GM19351 (cell line): Measurements from ENCODE around the gene GPR146.
"Not testable (repeated sequence)": the region's sequence is repeated elsewhere in the genome, so short reads cannot be mapped to it uniquely, and the experiment has no call there.

Experiments
- ATAC-seq: cut with Tn5 transposase; IDR thresholded peaks from one replicate; pipeline ENCODE4 v1.9.1; 2021; ENCODE audit warnings: mild to moderate bottlenecking, moderate library complexity; ENCODE audit not compliant: unreplicated experiment

Gene GPR146

GRCh38 chr7:1044189-1045068, at the start of gene GPR146:
Gene GPR146, plus strand, starts transcription at chr7:1044546. Its CDS starts 12,970 bp downstream, at chr7:1057516.
- peak; percentile 91 for ATAC-seq

GRCh38 chr7:994592-995308, 49.6 kb upstream of the GPR146 start:
- no peak for ATAC-seq

- no peak for ATAC-seq
Observed at GRCh38 chr7:995571-995970, 48.8 kb upstream of the GPR146 start.

- ATAC-seq = no peak
Observed at GRCh38 chr7:996079-996872, 48.1 kb upstream of the GPR146 start.

GRCh38 chr7:997404-998395, 46.6 kb upstream of the GPR146 start:
- no peak for ATAC-seq

- ATAC-seq = no peak
Observed at GRCh38 chr7:999149-999879, 45.0 kb upstream of the GPR146 start.

GRCh38 chr7:999941-1000935, 44.1 kb upstream of the GPR146 start:
- no peak for ATAC-seq

- not testable (repeated sequence) for ATAC-seq
Observed at GRCh38 chr7:1001069-1001770, 43.1 kb upstream of the GPR146 start.

- not testable (repeated sequence) for ATAC-seq
Observed at GRCh38 chr7:1002026-1002425, 42.3 kb upstream of the GPR146 start.

GRCh38 chr7:1002445-1002844, 41.9 kb upstream of the GPR146 start:
- not testable (repeated sequence) for ATAC-seq

GRCh38 chr7:1004018-1004852, 40.1 kb upstream of the GPR146 start:
- ATAC-seq = no peak

GRCh38 chr7:1005303-1005702, 39.0 kb upstream of the GPR146 start:
- ATAC-seq = no peak

GRCh38 chr7:1007901-1008300, 36.4 kb upstream of the GPR146 start:
- no peak for ATAC-seq

GRCh38 chr7:1008733-1009363, 35.5 kb upstream of the GPR146 start:
- ATAC-seq = no peak

- no peak for ATAC-seq
Observed at GRCh38 chr7:1009747-1010146, 34.6 kb upstream of the GPR146 start.

- no peak for ATAC-seq
Observed at GRCh38 chr7:1010226-1010625, 34.1 kb upstream of the GPR146 start.
